Neural cell (in vitro differentiated cells): ENCODE results near the gene AIF1L.

Source experiments
- EP300 ChIP-seq: fragments of 450-650 bp; conservative IDR thresholded peaks from 2 replicates; pipeline ENCODE4 v1.6.1; 2014; ENCODE audit warnings: antibody characterized with exemption, mild to moderate bottlenecking, moderate library complexity; ENCODE audit not compliant: poor library complexity, severe bottlenecking
- EZH2 ChIP-seq: fragments of 200-600, 300-800 bp; shearing (Covaris generic), sonication (generic); IDR thresholded peaks from 2 replicates; pipeline ENCODE4 v1.6.1; 2014; ENCODE audit warnings: antibody characterized with exemption, low read length, borderline replicate concordance, mild to moderate bottlenecking; ENCODE audit not compliant: insufficient read depth, poor library complexity, severe bottlenecking
- MXI1 ChIP-seq: fragments of 450-650 bp; conservative IDR thresholded peaks from 2 replicates; pipeline ENCODE4 v1.6.1; 2014; ENCODE audit warnings: antibody characterized with exemption, mild to moderate bottlenecking; ENCODE audit not compliant: poor library complexity, severe bottlenecking
- RAD21 ChIP-seq: fragments of 450-650 bp; conservative IDR thresholded peaks from 2 replicates; pipeline ENCODE4 v1.6.1; 2014; ENCODE audit warnings: antibody characterized with exemption, mild to moderate bottlenecking, moderate library complexity
- REST ChIP-seq: IDR thresholded peaks from 2 replicates; pipeline ENCODE4 v1.6.1; 2012; ENCODE audit warnings: borderline replicate concordance
- SMC3 ChIP-seq: fragments of 450-650 bp; conservative IDR thresholded peaks from 2 replicates; pipeline ENCODE4 v1.6.1; 2014; ENCODE audit warnings: antibody characterized with exemption, mild to moderate bottlenecking, moderate library complexity; ENCODE audit not compliant: poor library complexity
- TF ChIP-seq, protein P1 (sequence below): fragments of 450-650 bp; IDR thresholded peaks from 2 replicates; pipeline ENCODE4 v1.5.1; 2014; ENCODE audit warnings: antibody characterized with exemption, mild to moderate bottlenecking, moderate library complexity; ENCODE audit not compliant: poor library complexity, severe bottlenecking

DNA sequence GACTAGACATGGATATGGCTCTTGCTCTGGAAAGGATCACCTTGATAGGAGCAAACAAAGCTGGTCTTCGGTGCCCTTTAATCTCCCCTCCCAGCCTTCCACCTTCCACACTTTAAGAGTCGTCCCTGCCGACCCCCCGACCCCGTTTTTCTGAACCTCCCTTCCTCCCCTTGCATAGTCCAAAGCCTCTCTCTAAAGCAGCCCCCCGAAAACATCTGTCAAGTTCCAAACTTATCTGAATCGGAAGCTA lies 28.6 kb downstream of the AIF1L start:
- no peak for TF ChIP-seq EP300
- TF ChIP-seq EZH2, result no peak
- TF ChIP-seq REST, result no peak
- no peak for TF ChIP-seq SMC3
- TF ChIP-seq, protein P1, sequence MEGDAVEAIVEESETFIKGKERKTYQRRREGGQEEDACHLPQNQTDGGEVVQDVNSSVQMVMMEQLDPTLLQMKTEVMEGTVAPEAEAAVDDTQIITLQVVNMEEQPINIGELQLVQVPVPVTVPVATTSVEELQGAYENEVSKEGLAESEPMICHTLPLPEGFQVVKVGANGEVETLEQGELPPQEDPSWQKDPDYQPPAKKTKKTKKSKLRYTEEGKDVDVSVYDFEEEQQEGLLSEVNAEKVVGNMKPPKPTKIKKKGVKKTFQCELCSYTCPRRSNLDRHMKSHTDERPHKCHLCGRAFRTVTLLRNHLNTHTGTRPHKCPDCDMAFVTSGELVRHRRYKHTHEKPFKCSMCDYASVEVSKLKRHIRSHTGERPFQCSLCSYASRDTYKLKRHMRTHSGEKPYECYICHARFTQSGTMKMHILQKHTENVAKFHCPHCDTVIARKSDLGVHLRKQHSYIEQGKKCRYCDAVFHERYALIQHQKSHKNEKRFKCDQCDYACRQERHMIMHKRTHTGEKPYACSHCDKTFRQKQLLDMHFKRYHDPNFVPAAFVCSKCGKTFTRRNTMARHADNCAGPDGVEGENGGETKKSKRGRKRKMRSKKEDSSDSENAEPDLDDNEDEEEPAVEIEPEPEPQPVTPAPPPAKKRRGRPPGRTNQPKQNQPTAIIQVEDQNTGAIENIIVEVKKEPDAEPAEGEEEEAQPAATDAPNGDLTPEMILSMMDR, result no peak
- no peak for TF ChIP-seq MXI1
- TF ChIP-seq RAD21, result no peak
